PC-3 (cell line): ENCODE results near the gene MYH15.

Experiments used
- EZH2phosphoT487 ChIP-seq: fragments of 300-600 bp; sonication (generic); IDR thresholded peaks from 2 replicates; pipeline ENCODE4 v1.6.1; 2018; ENCODE audit warnings: mild to moderate bottlenecking, antibody characterized with exemption, low read length, borderline replicate concordance
- TF ChIP-seq, protein P1 (sequence below): fragments of 300-600 bp; sonication (generic); conservative IDR thresholded peaks from 2 replicates; pipeline ENCODE4 v1.5.1; 2017; ENCODE audit warnings: antibody characterized with exemption, low read depth, mild to moderate bottlenecking, low read length

GRCh38 chr3:108527109-108527508 lies 16.7 kb upstream of the MYH15 start:
- TF ChIP-seq, protein P1, sequence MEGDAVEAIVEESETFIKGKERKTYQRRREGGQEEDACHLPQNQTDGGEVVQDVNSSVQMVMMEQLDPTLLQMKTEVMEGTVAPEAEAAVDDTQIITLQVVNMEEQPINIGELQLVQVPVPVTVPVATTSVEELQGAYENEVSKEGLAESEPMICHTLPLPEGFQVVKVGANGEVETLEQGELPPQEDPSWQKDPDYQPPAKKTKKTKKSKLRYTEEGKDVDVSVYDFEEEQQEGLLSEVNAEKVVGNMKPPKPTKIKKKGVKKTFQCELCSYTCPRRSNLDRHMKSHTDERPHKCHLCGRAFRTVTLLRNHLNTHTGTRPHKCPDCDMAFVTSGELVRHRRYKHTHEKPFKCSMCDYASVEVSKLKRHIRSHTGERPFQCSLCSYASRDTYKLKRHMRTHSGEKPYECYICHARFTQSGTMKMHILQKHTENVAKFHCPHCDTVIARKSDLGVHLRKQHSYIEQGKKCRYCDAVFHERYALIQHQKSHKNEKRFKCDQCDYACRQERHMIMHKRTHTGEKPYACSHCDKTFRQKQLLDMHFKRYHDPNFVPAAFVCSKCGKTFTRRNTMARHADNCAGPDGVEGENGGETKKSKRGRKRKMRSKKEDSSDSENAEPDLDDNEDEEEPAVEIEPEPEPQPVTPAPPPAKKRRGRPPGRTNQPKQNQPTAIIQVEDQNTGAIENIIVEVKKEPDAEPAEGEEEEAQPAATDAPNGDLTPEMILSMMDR, result no peak
- TF ChIP-seq EZH2phosphoT487, result no peak
